Left hindlimb (tissue), 1 donor: ENCODE results near the gene GYG1.
"Not testable (repeated sequence)": the region's sequence is repeated elsewhere in the genome, so short reads cannot be mapped to it uniquely, and the experiment has no call there.

Experiments
- DNase-seq: peaks from one replicate; pipeline ENCODE4 v3.0.0-alpha.2; 2018

GYG1 gene

DNA sequence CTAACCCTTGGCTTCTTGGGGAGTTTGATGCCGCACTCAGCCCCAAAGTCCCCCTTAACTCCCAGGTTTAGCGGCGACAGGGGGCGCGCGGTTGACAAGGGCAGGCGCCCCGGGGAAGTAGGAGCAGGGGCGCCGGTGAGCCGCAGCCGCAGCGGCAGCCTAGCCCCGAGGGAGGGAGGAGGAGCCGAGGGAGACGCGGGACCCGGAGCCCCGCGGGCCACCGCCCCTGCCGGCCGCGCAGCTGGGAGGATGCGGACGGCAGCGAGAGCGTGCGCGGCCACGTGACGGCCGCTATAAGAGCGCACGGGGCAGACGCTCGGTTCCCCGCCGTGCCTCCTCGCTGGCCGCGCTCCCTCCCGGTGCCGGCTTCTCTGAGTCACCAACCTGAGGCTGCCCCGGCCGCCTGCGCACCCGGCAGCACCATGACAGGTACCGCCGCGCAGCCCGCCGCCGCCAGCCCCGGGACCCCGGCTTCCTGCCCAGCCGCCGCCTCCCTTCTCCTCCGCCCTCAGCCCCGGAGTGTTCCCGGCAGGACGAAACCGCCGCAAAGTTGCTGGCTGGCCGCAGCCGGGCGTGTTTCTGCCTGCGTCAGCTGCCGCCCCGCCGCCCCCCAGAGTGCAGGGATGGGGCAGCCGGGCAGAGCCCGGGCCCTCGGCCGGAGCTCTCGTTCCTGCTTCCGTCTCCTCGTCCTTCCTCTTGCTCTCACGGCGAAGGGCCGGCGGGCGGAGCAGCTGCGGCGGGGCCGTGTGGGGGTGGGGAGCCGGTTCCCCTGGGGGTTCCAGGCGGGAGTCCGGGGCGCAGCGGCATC lies at the start of gene GYG1:
TSS of gene GYG1 (plus strand) at position 322 of the 808 bp plus-strand sequence. CDS start at position 423, 101 bp downstream.
- DNase-seq, result peak; percentile 81

DNA sequence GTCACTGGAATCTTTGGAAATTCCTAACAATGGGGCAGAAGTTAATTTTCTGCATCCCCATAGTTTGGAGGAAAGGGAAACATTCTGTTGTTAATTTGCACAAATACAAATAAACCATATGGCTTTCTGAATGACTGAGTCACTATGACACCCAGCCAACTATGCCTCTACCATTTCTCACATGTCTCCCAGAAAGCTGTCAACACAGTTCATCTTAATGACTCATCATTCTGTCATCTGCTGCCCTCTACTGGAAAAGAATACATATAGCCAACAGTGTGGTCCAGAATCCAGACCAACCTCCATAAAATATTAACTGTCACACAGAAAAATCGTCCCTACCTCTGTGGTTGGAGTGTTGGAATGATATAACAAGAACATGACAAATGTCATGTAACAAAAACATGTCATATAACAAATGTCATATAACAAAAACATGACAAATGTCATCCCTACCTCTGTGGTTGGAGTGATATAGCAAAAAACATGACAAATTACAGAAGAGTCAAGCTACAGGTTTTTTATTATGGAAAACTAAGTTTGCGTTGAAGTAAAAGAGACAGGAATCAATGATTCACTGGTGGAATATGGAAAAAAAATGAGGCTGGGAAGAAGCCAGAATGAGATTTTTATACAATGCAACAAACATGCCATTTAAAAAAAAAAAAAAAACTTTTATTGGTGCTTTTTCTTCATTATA lies 47.7 kb upstream of the GYG1 start:
- no peak for DNase-seq

DNA sequence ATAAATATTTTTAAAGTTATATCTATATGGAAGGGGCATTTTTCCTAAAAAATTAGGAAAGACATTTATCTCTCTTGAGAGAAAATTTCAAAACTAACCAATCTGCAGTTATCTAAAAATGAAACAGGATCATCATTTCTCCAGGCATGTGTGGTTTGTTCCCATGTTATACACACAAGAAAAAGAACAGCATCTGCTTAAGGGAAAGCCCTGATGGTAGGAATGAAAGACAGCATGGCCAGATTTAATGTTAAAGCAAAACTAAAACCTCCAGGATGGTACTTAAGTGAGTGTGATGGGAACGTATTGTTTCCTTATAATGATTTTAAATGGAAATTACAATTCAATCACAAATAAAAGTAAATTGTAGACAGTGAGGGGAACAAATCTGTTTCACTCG lies 46.2 kb upstream of the GYG1 start:
- DNase-seq, result no peak

DNA sequence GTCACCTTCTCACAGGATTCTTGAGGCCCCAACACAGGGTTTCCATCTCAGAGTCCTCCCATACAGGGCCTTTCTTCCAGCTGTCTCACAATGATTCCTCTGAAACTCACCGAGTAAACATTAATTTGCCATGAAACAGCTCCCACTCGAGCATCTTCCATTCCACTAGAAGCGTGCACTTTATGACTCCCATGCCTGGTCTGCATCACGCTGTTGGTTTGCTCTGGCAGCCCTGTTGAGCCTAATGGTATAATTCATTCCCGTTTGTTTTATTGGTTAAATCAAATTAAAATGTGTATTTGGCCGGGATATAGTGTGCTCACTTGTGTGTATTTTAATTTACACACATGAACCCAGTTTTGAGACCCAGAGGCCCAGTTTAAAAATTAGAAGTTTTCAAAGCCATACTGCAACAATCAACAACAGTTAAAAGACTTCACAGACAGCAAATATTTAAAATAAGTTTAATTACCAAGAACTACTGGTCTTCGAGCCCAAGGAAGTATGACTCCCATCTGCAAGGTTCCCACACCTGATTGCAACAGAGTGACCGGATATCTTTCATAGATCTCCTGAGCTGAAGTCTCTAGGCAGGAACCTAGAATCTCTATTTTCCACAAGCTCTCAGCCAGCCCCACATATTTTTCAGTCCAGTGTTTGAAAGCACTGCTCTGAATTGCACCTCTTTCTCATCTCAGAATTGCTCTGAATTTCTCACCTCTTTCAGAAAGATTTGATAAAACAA lies 42.3 kb upstream of the GYG1 start:
- no peak for DNase-seq

DNA sequence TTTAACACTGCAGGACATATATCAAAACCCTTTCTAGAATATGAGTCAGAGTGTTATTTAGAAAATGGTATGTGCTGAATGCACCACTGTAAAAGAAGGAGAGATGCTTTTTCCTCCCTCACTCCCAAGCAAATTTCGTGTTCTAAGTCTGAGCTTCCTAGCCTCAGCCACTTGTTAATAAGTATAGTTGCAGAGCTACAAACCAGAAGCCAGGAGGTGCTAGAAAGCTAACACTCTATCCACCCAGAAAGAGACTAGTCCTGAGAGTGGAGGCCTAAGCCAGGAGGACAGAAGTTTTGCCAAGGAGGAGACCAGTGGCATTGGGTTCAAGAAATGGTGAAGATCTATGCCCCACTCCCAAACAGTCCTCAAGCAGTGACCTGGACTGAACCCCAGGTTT lies 40.5 kb upstream of the GYG1 start:
- DNase-seq, result no peak

DNA sequence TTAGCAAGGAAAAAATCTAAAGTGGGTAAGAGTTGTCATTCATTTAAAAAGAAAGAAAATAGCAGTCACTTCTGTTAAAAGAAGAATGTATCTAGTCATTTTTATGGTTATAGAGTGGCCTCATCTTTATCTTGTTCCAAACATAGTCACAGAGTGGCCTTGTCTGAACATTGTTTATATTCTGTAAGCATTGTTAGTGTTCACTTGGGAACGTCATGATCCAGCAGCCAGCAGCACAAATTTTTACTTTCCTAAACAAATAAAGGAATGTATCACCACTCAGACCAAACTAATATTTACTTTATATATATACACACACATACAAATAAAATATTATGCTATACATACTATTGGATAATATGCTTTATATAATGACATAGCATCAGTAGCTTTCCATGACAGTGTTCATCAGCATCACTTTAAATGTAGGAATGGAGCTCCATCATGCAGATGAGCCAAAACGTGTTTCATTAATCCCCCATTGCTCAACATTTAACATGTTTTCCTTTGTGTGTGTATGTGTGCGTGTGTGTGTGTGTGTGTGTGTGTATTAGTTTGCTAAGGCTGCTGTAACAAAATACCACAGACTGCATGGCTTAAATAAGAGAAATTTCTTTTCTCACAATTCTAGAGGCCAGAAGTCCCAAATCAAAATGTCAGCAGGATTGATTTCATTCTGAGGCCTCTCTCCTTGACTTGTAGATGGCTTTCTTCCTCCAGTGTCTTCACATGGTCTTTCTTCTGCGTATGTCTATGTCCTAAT lies 39.6 kb upstream of the GYG1 start:
- DNase-seq, result no peak

DNA sequence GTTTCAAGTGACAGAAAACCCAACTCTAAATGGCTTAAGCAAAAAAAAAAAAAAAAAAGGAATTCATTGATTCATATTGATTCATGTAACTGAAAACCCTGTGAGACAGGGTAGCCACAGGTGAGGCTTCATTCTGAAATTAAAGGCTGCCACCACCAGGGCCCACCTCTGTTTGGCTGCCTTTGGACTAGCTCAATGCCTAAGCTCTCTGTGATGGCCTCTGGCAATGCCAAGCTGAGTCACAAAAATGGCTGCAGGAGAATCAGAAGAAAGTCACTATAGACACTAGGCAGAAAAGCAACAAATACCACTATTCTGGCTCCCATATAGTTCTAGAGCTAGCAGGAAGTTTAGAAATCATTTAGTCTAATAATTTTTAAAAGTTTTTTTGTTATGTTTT lies 38.2 kb upstream of the GYG1 start:
- no peak for DNase-seq

DNA sequence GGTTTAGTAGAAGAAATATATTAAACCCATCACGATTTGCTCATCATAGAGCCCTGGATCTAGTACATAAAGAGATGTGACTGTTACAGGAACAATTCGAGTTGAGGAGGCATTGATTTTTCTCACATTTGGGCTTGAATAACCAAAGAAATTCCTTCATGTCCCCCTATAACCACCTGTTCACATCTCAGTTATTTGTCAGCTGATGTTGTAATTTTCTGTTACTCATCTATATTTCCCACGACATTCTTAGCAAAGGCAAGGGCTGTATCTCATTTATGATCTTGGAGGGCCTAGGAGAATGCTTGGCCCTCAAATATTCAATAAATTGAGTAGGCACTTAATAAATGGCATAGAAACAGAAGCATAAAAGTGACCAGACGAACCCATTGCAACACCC lies 36.4 kb upstream of the GYG1 start:
- DNase-seq, result no peak

DNA sequence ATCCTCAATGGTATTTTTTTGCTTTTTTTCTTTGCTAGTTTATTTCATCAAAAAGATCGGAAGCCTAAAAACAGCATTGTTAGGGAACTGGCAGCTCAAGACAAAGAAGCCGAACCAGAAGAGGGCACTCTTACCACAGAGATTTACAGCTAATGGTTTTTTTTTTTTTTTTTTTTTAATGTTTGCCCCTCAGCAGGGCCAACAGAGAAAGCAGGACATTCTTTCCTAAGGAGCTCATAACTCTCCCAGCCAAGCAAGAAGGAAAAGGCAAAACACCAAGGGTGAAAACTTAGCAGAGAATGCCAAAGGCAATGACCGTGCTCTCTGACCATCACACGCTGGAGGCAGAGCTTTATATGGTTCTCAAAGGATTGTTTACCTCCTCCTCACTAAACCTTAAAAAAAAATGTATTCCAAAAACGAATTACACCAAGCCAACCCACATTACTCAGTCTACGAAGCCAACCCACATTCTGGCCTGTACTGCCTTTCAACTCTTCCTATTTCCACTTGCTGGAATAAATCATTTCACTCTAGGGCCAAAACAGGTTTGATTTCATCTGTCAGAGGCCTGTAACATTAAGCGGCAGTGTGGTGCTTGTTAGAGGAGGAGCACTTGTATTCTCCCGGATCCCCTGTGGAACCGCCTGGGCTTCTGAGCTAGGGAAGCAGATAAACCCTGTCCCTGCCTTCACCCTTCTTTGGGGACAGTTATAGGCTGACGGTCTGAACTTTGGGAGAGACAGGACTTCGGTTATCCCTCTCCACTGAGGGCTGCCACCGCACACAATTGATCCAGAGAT lies 35.6 kb upstream of the GYG1 start:
- peak; percentile 70 for DNase-seq

DNA sequence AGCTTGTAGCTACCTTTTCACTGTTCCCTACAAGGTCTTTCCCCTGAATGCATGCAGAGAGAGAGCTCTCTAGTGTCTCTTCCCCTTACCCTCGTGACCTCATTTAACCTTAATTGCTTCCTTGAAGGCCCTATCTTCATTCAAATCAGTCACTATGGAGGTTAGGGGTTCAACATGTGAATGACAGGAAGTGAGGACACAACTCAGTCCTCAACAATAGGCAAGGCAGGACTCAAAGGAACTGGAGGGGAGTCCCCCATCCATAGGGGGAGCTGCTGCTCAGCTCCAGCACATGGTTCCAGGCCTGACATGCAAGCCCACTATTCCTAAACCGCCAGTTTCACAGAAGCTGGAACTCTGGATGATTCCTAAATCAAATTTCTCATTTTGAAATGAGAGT lies 33.8 kb upstream of the GYG1 start:
- no peak for DNase-seq

DNA sequence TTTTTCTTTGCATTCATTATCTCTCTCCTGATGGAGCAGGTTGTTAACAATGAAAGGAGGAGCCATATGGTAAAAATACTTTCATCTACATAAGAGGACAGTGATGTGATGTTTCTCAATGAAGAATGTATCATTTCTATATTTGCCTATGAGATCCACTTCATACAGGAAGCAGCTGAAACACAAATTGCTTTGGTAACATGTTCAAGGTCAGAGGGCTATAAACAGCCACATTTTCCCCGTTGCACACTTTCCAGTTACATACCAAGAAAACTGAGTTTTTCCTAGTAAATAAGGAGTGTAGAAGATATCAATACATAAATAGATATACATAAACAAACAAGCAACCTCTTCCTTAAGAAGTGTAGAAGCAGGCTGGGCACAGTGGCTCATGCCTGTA lies 32.6 kb upstream of the GYG1 start:
- DNase-seq, result no peak

DNA sequence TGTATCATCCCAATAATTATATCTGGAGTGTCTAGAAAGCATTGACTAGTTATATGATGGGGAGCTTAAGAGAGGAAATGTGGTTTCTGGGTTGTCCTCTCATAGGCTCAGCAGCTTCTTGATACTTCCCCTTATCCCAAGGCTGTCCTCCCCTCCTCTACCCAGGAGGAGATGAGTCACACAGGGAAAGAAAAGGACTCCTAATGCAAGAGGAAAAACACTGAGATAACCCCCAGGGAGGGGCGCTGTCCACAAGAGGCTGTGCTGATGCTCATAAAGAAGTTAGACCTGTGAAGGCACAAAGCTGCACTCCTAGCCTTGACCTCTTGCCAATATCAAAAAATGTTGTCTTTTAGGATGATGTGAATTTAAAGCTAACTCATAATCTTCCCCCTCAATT lies 28.8 kb upstream of the GYG1 start:
- DNase-seq, result no peak

DNA sequence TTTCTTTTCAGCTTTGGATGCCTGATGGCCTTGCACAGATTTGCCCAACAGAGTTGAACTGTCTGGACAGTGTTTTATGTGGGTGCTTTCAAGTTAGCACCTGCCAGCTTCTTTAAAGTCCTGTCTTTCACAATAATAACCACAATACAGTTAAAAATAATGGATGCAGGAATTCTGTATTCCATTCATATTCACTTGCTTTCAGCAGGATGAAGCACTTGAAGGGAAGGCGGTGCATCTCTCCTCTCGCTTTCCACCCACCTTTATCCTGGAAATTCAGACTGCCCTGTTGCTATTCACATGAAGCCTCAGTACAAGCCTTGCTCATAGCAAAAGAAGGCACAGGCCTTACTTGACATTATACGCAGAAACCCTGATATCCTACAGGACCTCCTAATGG lies 26.5 kb upstream of the GYG1 start:
- no peak for DNase-seq

DNA sequence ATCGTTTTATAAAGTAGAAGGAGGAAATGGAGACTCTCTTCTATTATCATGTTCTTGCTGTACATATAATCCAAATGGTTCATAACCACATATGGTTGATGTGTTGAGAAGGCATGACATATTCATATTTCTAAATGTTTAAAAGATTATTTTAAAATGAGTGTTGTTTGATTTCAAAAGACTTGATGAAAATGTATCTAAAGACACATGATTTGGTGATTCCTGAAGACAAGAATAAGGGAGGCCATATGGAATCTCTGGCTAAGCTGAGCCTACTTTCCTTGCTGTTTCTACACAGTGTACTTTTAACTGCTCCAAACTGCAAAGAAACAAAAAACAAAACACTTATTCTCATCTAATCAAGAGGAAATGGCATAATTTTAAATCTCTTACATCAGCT lies 23.0 kb upstream of the GYG1 start:
- no peak for DNase-seq

DNA sequence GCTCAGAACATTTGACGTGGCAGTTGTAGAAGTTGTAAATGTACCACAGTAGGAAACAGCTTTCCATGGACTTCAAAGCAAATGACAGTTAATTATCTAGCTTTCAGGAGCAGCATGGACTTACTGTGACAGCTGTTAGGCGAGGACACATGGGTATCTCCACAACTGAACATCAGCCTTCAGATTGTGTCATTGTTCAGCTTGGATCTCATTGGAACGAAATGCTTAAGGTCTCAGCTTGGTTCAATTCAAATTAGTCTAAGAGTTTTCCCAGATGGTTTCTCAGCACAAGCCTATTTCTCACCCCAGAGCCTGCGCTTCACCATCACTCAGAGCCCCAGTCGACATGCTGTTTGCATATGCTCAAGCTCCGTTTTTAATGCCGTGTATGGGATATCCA lies 21.1 kb upstream of the GYG1 start:
- DNase-seq, result no peak

DNA sequence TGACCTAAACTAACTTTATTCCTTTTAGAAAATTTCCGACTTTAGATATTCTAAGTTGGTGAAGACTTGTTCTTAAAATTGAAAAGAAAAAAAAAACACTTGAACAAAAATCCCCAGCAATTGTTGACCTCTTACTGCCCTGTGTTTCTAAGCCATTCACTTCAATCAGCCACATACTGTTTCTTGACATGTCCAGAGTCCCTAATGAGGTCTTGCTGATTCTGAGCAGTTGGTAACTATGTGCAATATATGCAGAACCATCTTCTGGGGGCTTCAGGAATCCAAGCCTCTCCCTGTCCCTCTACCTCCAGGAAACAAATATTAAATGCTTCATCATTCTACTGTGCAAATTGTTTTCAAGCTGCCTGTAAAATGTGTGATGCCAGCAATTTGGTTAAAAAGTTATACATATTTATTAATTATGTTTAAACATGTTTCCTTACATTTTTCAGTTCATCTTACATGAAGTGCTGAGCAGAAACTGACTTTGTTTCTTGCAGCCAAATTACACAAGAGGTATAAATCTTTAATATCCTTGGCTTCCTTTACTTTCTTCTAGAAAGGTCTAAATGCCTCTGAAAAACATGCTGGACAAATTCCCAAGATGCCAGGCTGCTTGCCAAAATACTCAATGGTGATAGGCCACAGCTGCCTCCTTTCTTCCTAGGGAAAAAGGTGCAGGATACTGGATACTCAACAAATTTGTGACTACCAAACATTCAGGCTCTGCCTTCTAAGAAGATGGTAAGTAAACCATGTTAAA lies 19.8 kb upstream of the GYG1 start:
- no peak for DNase-seq

DNA sequence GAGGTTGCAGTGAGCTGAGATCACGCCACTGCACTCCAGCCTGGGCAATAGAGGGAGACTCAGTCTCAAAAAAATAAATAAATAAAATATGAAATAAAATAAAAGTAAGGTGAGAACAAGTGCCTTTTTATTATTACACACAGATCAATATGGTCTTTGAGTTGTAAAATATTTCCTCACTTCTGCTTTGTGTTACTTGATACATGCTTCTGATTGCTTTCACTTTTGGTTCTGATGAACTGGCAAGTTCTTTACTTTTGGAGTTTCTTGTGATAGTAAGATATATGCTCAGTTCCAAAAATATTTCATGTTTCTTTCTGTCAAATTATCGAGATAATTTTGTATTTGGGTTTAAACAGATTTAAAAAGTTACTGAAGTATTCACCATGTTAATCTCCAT lies 16.6 kb upstream of the GYG1 start:
- DNase-seq, result no peak

DNA sequence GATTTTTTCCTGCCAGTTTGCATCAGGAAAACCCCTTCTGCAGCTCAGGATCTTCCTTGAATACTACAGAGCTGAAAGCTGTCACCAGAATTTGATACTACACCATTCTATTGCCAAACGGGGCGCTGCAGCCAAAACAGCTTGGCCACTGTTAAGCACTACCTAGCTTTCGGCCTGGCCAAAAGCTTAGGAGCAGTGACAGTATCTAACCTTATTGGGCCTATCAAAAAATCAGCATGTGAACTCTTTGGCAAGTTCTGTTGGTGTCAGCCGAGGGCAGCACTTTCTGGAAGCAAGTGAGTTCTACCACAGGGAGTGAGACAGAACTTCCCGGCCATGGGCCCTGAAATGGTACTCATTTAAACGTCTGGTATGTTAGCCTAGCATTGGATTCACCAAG lies 16.1 kb upstream of the GYG1 start:
- no peak for DNase-seq

DNA sequence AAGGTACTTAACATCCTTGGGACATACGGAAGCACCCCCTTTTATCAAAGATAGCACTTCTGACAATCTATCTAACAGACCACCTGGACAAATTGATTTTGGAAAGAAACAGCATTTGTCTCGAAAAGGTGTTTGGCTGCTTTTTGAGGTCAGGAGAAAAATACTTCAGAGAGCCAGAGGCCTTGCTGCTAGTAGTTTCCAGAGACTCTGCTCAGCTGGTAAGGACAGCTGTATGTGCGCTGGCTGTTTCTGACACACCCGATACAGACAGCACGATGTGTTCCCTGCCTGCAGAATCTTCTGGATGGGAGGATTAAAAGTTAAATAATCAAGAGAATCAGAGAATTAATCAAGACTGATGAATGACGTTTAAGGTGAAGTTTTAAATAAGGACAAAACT lies 15.6 kb upstream of the GYG1 start:
- DNase-seq, result no peak

DNA sequence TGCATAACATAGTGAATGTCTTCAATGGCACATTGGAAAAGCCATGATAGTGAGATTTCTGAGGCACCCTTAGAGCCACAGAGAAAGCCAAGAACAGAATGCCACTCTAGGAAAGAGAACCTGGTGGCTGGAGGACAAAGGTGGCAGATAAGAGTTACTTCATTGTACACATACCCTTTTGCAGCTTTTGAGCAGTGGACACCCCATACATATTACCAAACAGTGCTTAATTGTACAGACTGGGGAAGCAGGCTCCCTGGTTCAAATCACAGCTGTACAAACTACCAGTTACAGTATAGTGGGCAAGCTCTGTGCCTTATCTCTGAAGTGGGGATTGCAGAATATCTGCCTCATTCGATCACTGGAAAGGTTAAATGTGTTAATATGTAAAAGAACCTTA lies 10.1 kb upstream of the GYG1 start:
- no peak for DNase-seq

DNA sequence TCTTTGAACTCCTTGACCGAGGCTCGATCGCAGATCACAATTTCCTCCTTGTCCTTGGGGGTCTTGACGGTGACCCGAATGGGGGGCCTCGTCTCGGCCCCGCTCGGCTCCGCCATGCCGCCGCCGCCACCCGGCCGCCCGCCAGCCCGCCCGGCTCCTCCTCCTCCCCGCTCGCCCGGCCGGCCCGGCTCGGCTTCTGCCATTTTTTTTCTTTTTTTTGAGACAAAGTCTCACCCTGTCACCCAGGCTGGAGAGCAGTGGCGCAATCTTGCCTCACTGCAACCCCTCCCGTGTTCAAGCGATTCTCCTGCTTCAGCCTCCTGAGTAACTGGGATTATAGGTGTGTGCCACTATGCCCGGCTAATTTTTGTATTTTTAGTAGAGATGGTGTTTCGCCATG lies 3.8 kb upstream of the GYG1 start:
- not testable (repeated sequence) for DNase-seq
